COLO668 (cell line): ENCODE measurements around the gene INSIG1.

Experiments used
- DNase-seq: peaks from one replicate; lab custom pipeline; 2025; ENCODE audit not compliant: unreplicated experiment; lab: John Stamatoyannopoulos, UW

The INSIG1 gene

GRCh38 chr7:155324012-155324917 lies 26.6 kb downstream of the INSIG1 start:
- DNase-seq: no peak

GRCh38 chr7:155324918-155325235 lies 27.2 kb downstream of the INSIG1 start:
- no peak for DNase-seq

GRCh38 chr7:155326385-155326784 lies 28.7 kb downstream of the INSIG1 start:
- no peak for DNase-seq

- DNase-seq: no peak
These were observed 30.1 kb downstream of the INSIG1 start for GRCh38 chr7:155327590-155328320.

- DNase-seq: no peak
These were observed 31.5 kb downstream of the INSIG1 start for GRCh38 chr7:155329225-155329624.

- DNase-seq: no peak
These were observed 33.7 kb downstream of the INSIG1 start for GRCh38 chr7:155331396-155331795.

- peak; percentile 53 for DNase-seq
These were observed 35.9 kb downstream of the INSIG1 start for GRCh38 chr7:155333346-155334234.

- DNase-seq: no peak
These were observed 39.3 kb downstream of the INSIG1 start for GRCh38 chr7:155336812-155337602.

- DNase-seq: no peak
These were observed 40.4 kb downstream of the INSIG1 start for GRCh38 chr7:155337946-155338631.

- DNase-seq: no peak
These were observed 41.1 kb downstream of the INSIG1 start for GRCh38 chr7:155338632-155339320.

- DNase-seq: no peak
These were observed 41.8 kb downstream of the INSIG1 start for GRCh38 chr7:155339474-155339873.

- no peak for DNase-seq
These were observed 42.4 kb downstream of the INSIG1 start for GRCh38 chr7:155340071-155340531.

- DNase-seq: no peak
These were observed 43.0 kb downstream of the INSIG1 start for GRCh38 chr7:155340721-155341120.

GRCh38 chr7:155341463-155341983 lies 43.8 kb downstream of the INSIG1 start:
- no peak for DNase-seq

- no peak for DNase-seq
These were observed 44.6 kb downstream of the INSIG1 start for GRCh38 chr7:155342313-155342712.

- DNase-seq: no peak
These were observed 45.5 kb downstream of the INSIG1 start for GRCh38 chr7:155343150-155343549.

- DNase-seq: no peak
These were observed 46.0 kb downstream of the INSIG1 start for GRCh38 chr7:155343661-155344121.

GRCh38 chr7:155344270-155344617 lies 46.6 kb downstream of the INSIG1 start:
- no peak for DNase-seq
